Measurements from ENCODE around the gene ZNF521.
"Not testable (repeated sequence)": the region's sequence is repeated elsewhere in the genome, so short reads cannot be mapped to it uniquely, and the experiment has no call there.

Gene ZNF521

DNA sequence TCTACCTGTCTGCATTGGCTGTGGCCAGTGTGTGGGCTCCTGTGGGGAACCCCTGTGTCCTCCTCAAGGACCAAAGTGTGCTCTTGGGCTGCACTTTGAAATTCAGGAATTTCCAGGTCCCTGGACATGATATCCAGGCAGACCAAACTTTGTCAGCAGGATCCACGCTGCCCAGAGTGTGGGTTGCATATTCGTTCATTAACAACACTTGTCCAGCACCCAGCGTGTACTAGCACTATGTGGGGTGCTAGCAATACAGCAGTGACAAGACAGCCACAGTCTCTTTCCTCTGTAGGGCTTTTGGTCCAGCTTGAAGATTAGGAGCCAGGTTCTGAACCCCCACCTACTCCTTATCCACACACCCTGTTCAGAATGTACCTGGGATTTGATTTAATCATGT is 304.5 kb downstream of the ZNF521 start:
- TF ChIP-seq, protein P1, sequence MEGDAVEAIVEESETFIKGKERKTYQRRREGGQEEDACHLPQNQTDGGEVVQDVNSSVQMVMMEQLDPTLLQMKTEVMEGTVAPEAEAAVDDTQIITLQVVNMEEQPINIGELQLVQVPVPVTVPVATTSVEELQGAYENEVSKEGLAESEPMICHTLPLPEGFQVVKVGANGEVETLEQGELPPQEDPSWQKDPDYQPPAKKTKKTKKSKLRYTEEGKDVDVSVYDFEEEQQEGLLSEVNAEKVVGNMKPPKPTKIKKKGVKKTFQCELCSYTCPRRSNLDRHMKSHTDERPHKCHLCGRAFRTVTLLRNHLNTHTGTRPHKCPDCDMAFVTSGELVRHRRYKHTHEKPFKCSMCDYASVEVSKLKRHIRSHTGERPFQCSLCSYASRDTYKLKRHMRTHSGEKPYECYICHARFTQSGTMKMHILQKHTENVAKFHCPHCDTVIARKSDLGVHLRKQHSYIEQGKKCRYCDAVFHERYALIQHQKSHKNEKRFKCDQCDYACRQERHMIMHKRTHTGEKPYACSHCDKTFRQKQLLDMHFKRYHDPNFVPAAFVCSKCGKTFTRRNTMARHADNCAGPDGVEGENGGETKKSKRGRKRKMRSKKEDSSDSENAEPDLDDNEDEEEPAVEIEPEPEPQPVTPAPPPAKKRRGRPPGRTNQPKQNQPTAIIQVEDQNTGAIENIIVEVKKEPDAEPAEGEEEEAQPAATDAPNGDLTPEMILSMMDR (IDR thresholded peaks at IDR 0.05; ENCODE audit: insufficient read depth, low read depth, low read length, missing control alignments) = no peak
- no peak for DNase-seq (ENCODE audit: low read depth)
- no peak overlapping the region for H3K4me3 ChIP-seq (ENCODE audit: low read length)

DNA sequence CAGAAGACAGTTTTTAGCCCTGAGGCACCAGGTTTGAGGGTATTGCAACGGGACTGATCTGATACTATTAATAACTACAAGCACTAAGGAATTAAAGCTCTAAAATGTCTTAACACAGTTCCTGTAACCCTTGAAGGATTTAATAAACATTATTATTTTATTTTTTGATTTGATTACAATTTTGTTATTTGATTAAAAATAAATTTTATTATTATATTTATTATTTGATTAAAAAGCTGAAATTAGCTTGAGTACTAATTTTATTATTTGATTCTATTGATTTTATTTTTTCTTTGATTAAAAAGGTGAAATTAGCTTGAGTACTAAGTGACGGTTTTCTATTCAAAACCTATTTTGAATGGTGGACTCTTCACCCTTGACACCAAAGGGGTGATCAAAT is 307.3 kb downstream of the ZNF521 start:
- TF ChIP-seq, protein P1 (IDR thresholded peaks at IDR 0.05; ENCODE audit: insufficient read depth, low read depth, low read length, missing control alignments) = no peak
- DNase-seq (ENCODE audit: low read depth) = no peak
- no peak overlapping the region for H3K4me3 ChIP-seq (ENCODE audit: low read length)

DNA sequence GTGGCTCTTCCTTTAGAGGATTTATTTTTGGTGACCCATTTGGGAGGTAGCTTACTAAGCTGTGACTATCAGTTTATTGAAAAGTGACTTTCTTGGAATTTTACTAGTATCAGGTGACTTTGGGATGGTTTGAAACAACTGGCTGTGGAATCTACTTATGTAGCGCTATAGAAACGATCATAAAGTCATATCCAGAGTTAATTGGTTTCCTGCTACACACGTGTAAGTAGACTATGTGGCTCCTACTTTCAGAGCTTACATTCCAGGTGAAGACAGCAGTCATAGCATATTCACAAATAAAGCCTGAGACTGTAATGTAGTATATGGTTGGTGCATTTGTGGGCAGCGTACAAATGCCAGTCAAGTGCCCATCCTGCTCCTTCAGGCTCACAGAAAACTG is 308.9 kb downstream of the ZNF521 start:
- DNase-seq (ENCODE audit: low read depth) = no peak
- TF ChIP-seq, protein P1 (IDR thresholded peaks at IDR 0.05; ENCODE audit: insufficient read depth, low read depth, low read length, missing control alignments) = no peak
- no peak overlapping the region for H3K4me3 ChIP-seq (ENCODE audit: low read length)

DNA sequence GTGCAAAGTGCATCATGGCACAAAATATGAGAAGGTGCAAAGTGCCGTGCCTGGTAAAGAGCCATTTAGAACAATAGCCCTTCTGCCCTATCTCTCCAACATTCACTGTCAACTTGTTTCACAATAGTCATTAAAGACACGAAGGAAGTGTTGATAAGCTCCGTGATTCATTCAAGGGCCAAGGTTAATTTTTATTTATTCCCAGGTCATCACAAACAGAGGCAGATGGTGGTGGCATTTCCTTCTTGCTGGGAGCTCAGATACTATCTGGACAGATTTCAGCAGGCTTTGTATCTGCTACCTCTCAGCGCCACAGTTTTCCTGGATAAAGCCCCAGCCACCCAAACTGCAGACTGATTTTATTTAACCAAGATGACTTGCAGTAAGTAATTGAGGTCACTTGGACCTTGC is 309.3 kb downstream of the ZNF521 start:
- TF ChIP-seq, protein P1 (IDR thresholded peaks at IDR 0.05; ENCODE audit: insufficient read depth, low read depth, low read length, missing control alignments) = no peak
- DNase-seq (ENCODE audit: low read depth) = no peak
- H3K4me3 ChIP-seq (ENCODE audit: low read length) = no peak overlapping the region

DNA sequence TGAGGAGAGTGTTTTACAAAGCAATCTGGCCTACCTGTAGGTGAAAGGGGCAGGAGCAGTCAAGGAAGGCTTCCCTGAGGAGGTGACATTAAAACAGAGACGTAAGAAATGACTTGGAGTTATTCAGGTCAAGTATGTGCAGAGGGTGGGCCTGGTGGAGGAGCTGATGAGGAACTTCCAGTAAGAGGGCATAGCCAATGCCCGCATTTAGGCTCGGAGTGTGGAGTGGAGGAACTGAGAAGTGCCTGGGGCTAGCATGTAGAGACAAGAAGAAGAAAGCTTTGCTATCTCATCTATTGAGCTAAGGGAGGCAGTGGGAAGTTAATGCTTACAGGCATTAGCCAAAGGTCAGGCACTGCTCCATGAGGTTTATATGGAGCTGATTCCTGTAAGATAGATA is 312.2 kb downstream of the ZNF521 start:
- no peak for DNase-seq (ENCODE audit: low read depth)
- TF ChIP-seq, protein P1 (IDR thresholded peaks at IDR 0.05; ENCODE audit: insufficient read depth, low read depth, low read length, missing control alignments) = no peak

DNA sequence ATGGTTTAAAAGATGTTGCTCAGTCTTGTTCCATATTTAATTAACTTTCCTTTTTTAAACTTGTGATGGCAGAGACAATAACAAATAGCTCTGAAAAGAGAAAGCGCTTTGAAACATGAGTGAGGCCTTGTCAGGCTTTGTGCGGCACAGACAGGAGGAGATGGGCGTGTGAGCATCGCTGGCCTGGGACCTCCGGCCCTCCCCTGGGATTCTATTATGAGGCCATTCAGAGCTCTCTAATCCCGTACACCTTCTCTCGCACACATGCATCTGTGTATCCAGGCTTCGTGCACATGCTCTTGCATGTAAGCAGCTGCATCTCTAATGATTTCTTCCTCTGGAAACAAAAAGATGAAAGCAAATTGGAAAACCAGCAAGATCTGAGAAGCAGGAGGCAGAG is 313.7 kb downstream of the ZNF521 start:
- TF ChIP-seq, protein P1 (IDR thresholded peaks at IDR 0.05; ENCODE audit: insufficient read depth, low read depth, low read length, missing control alignments) = no peak
- DNase-seq (ENCODE audit: low read depth) = no peak
- no peak overlapping the region for H3K4me3 ChIP-seq (ENCODE audit: low read length)

More for the DNA sequence above, 312.2 kb downstream of the ZNF521 start:
- H3K4me3 ChIP-seq (ENCODE audit: low read length) = no peak overlapping the region

DNA sequence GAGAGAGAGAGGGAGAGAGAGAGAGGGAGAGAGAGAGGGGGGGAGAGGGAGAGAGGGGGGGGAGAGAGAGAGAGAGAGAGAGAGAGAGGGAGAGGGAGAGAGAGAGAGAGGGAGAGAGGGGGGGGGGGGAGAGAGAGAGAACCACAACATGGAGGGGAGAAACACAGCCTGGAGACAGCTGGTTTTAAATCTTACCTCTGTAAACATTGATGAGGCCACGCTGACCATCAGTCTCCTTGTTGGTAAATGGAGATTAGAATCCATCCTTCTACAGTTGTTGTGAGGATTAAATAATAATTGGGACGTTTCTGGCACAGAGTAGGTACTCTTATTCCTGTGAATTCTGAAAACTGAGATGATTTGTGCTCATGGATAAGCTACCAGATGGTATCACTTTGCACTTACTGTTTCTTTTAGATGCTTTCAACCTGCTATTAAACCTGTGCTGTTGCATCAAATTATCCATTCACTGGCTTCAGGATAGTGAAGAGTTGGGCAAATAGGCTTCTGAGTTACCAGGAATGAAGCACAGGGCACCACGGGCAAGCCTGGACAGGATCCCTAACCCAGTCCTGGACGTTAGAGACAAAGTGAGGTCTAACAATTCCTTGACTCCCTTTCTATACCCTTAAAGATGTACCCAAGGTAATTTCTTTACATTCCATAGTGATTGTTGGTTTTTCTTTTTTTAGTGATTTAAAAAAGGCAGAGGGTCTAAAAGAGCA is 318.1 kb downstream of the ZNF521 start:
- H3K4me3 ChIP-seq (ENCODE audit: low read length) = no peak overlapping the region
- TF ChIP-seq, protein P1 (IDR thresholded peaks at IDR 0.05; ENCODE audit: insufficient read depth, low read depth, low read length, missing control alignments) = no peak
- peak; percentile 52 for DNase-seq (ENCODE audit: low read depth)

DNA sequence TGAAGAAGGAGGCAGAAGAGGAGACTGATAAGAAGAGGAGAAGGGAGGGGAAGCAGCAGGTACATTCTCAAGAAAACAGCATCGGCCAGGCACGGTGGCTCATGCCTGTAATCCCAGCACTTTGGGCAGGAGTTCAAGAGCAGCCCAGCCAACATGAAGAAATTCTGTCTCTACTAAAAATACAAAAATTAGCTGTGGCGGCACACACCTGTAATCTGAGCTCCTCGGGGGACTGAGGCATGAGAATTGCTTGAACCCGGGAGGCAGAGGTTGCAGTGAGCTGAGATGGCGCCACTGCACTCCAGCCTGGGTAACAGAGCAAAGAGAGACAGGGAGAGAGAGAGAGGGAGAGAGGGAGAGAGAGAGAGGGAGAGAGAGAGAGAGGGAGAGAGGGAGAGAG is 318.8 kb downstream of the ZNF521 start:
- DNase-seq (ENCODE audit: low read depth); H3K4me3 ChIP-seq (ENCODE audit: low read length): not testable (repeated sequence)

All from epithelial cell of esophagus (primary cell).